Measurements from ENCODE around the gene RNU7-1. TPM values are rescaled to one million over a fixed set of nuclear protein-coding genes. Genes with fewer than 3 reads are reported as not detected.

The RNU7-1 gene
- polyA plus RNA-seq, 3 donors, result not detected

- peaks cover 35% of the 10 kb centered on the region for H3K4me1 Mint-ChIP-seq
- TF ChIP-seq CTCF (IDR thresholded peaks at IDR 0.05), result no peak
- Histone ChIP-seq H3K4me1 (ENCODE audit: control insufficient read depth in 1 of 2, insufficient read depth in 2 of 2, low read length in 2 of 2) (peaks cover 38 to 40% of the 10 kb centered on the region in 2 donors), H3K27ac (ENCODE audit: low read depth in 1 of 2, low read length in 2 of 2) (peak overlapping the region; percentile 8 to 49), H3K4me2 (replicated peaks; ENCODE audit: extremely low read depth, low read length, poor library complexity, severe bottlenecking) (peak overlapping the region; percentile 3), H3K4me3 (replicated peaks in 1 of 3; ENCODE audit: low read depth in 2 of 3, low read length in 3 of 3) (no peak overlapping the region), H3K79me2 (ENCODE audit: insufficient read depth, low read length) (peaks cover 14% of the 10 kb centered on the region), H3K27me3 (ENCODE audit: control insufficient read depth in 2 of 2, insufficient read depth in 2 of 2, low read length in 2 of 2) (no peaks in the 10 kb centered on the region), H3K36me3 (replicated peaks in 1 of 2; ENCODE audit: control insufficient read depth in 1 of 2, insufficient read depth in 2 of 2, low read length in 2 of 2) (no peaks in the 10 kb centered on the region), H3K9me3 (replicated peaks in 1 of 2; ENCODE audit: control insufficient read depth in 1 of 2, insufficient read depth in 1 of 2, low read length in 2 of 2) (no peaks in the 10 kb centered on the region), H4K20me1 (ENCODE audit: insufficient read depth, low read length) (no peaks in the 10 kb centered on the region), H2AFZ (ENCODE audit: insufficient read depth, low read depth, low read length, poor library complexity, severe bottlenecking) (no peak overlapping the region), H3K9ac (ENCODE audit: insufficient read depth, low read length, poor library complexity, severe bottlenecking) (no peak overlapping the region)
- 58% methylated on average over 5 of the region's 14 CpGs for WGBS (ENCODE audit: insufficient coverage)
- peak overlapping the region in 1 of 2 donors; percentile 56 for H3K4me3 Mint-ChIP-seq
- H3K36me3 Mint-ChIP-seq, result peaks cover 12 to 22% of the 10 kb centered on the region in 2 donors
- intact Hi-C loops (cut with micrococcal nuclease), result loop anchor here in 1 of 2 donors (5.0 kb wide), 1 partner anchor 37 kb away; the partner anchor contains the start of genes EMG1 and PHB2
- DNase-seq, result peak in 1 of 3 donors; percentile 54
- peaks cover 0 to 7% (median 3%) of the 10 kb centered on the region in 3 donors for H3K27me3 Mint-ChIP-seq (ENCODE audit: low read depth in 3 of 3)
- peak overlapping the region; percentile 16 to 74 (median 69) for H3K27ac Mint-ChIP-seq
- H3K9me3 Mint-ChIP-seq, result no peaks in the 10 kb centered on the region
These were observed 8.0 kb upstream of the RNU7-1 start for GRCh38 chr12:6935371-6936193.

- no peaks in the 10 kb centered on the region for H3K36me3 ChIP-seq (replicated peaks in 1 of 2; ENCODE audit: control insufficient read depth in 1 of 2, insufficient read depth in 2 of 2, low read length in 2 of 2)
- Mint-ChIP-seq H3K27me3 (ENCODE audit: low read depth in 3 of 3) (peaks cover 0 to 4% (median 0%) of the 10 kb centered on the region in 3 donors), H3K36me3 (peaks cover 12 to 23% of the 10 kb centered on the region in 2 donors), H3K9me3 (no peaks in the 10 kb centered on the region), H3K4me3 (peak overlapping the region; percentile 78 to 79), H3K4me1 (peaks cover 35% of the 10 kb centered on the region), H3K27ac (peak overlapping the region in 5 of 7 donors; percentile 26 to 78 (median 72))
- peak overlapping the region in 1 of 3 experiments; percentile 90 for H3K4me3 ChIP-seq (replicated peaks in 1 of 3; ENCODE audit: low read depth in 2 of 3, low read length in 3 of 3)
- H3K79me2 ChIP-seq (ENCODE audit: insufficient read depth, low read length), result peaks cover 11% of the 10 kb centered on the region
- H2AFZ ChIP-seq (ENCODE audit: insufficient read depth, low read depth, low read length, poor library complexity, severe bottlenecking), result no peak overlapping the region
- intact Hi-C loops (cut with micrococcal nuclease), result loop anchor here in 1 of 2 donors (5.0 kb wide), 1 partner anchor 36 kb away; the partner anchor contains the start of genes EMG1 and PHB2
- H3K27me3 ChIP-seq (ENCODE audit: control insufficient read depth in 2 of 2, insufficient read depth in 2 of 2, low read length in 2 of 2), result no peaks in the 10 kb centered on the region
- H4K20me1 ChIP-seq (ENCODE audit: insufficient read depth, low read length), result no peaks in the 10 kb centered on the region
- peak overlapping the region; percentile 95 for H3K4me2 ChIP-seq (replicated peaks; ENCODE audit: extremely low read depth, low read length, poor library complexity, severe bottlenecking)
- H3K27ac ChIP-seq (ENCODE audit: low read depth in 1 of 2, low read length in 2 of 2), result no peak overlapping the region
- 46% methylated on average over 3 of the region's 3 CpGs for WGBS (ENCODE audit: insufficient coverage)
- TF ChIP-seq CTCF (IDR thresholded peaks at IDR 0.05), result no peak
- no peaks in the 10 kb centered on the region for H3K9me3 ChIP-seq (replicated peaks in 1 of 2; ENCODE audit: control insufficient read depth in 1 of 2, insufficient read depth in 1 of 2, low read length in 2 of 2)
- H3K4me1 ChIP-seq (ENCODE audit: control insufficient read depth in 1 of 2, insufficient read depth in 2 of 2, low read length in 2 of 2), result peaks cover 38 to 40% of the 10 kb centered on the region in 2 donors
- DNase-seq, result no peak
- H3K9ac ChIP-seq (ENCODE audit: insufficient read depth, low read length, poor library complexity, severe bottlenecking), result no peak overlapping the region
These were observed 7.4 kb upstream of the RNU7-1 start for GRCh38 chr12:6936194-6936635.
